HEK293 (cell line): Measurements from ENCODE around the gene MECP2.

ENCODE experiments used
- BCL11A ChIP-seq: fragments of 450-650 bp; formaldehyde crosslinking; IDR thresholded peaks from 2 replicates; pipeline ENCODE4 v1.5.1; 2016; ENCODE audit warnings: low read depth, missing biosample characterization, missing genetic modification characterization
- ZBTB8A ChIP-seq: fragments of 450-650 bp; formaldehyde crosslinking; IDR thresholded peaks from 2 replicates; pipeline ENCODE4 v1.5.1; 2016; ENCODE audit warnings: missing biosample characterization, missing genetic modification characterization
- ZFHX2 ChIP-seq: fragments of 450-650 bp; formaldehyde crosslinking; conservative IDR thresholded peaks from 2 replicates; pipeline ENCODE4 v1.5.1; 2016; ENCODE audit warnings: missing biosample characterization, missing genetic modification characterization
- ZNF148 ChIP-seq: fragments of 450-650 bp; formaldehyde crosslinking; IDR thresholded peaks from 2 replicates; pipeline ENCODE4 v1.5.0; 2017; ENCODE audit warnings: missing biosample characterization, missing genetic modification characterization, borderline replicate concordance
- ZNF24 ChIP-seq: fragments of 450-650 bp; formaldehyde crosslinking; IDR thresholded peaks from 2 replicates; pipeline ENCODE4 v1.5.1; 2016; ENCODE audit warnings: missing biosample characterization, missing genetic modification characterization
- ZNF391 ChIP-seq: fragments of 450-650 bp; formaldehyde crosslinking; IDR thresholded peaks from 2 replicates; pipeline ENCODE4 v1.5.1; 2016; ENCODE audit warnings: low read depth, missing biosample characterization, missing genetic modification characterization, borderline replicate concordance
- ZNF747 ChIP-seq: fragments of 450-650 bp; formaldehyde crosslinking; IDR thresholded peaks from 2 replicates; pipeline ENCODE4 v1.5.1; 2016; ENCODE audit warnings: missing biosample characterization, missing genetic modification characterization
- ZNF768 ChIP-seq: fragments of 450-650 bp; formaldehyde crosslinking; IDR thresholded peaks from 2 replicates; pipeline ENCODE4 v1.5.1; 2018; ENCODE audit warnings: missing biosample characterization, mild to moderate bottlenecking, missing genetic modification characterization
- TF ChIP-seq, protein P1 (sequence below): fragments of 450-650 bp; formaldehyde crosslinking; IDR thresholded peaks from 2 replicates; pipeline ENCODE4 v1.5.1; 2016; ENCODE audit warnings: missing biosample characterization, missing genetic modification characterization
- TF ChIP-seq, protein P2 (sequence below): fragments of 450-650 bp; formaldehyde crosslinking; IDR thresholded peaks from 2 replicates; pipeline ENCODE4 v1.5.1; 2016; ENCODE audit warnings: missing biosample characterization, missing genetic modification characterization

DNA sequence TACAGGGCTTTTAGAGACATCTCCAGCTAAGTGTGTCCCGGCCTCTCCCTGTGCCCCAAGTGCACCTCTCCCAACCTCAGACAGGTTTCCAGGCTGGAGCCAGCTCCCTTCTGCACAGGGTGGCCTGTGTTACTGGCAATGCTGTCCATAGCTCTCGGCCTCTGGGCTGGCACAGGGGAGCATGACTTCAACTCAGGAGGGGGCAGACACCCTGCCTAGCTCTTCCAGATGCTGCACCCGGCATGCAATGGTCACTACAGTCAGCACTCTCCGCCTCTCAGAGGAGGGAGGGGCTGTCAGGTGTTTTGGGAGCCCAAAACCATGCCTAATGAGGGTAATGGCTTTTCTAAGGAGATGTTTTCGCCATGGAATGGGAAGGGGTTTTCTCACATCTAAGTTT is 75.4 kb downstream of the MECP2 start:
- TF ChIP-seq, protein P1, sequence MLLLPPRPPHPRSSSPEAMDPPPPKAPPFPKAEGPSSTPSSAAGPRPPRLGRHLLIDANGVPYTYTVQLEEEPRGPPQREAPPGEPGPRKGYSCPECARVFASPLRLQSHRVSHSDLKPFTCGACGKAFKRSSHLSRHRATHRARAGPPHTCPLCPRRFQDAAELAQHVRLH: no peak
- TF ChIP-seq, protein P2, sequence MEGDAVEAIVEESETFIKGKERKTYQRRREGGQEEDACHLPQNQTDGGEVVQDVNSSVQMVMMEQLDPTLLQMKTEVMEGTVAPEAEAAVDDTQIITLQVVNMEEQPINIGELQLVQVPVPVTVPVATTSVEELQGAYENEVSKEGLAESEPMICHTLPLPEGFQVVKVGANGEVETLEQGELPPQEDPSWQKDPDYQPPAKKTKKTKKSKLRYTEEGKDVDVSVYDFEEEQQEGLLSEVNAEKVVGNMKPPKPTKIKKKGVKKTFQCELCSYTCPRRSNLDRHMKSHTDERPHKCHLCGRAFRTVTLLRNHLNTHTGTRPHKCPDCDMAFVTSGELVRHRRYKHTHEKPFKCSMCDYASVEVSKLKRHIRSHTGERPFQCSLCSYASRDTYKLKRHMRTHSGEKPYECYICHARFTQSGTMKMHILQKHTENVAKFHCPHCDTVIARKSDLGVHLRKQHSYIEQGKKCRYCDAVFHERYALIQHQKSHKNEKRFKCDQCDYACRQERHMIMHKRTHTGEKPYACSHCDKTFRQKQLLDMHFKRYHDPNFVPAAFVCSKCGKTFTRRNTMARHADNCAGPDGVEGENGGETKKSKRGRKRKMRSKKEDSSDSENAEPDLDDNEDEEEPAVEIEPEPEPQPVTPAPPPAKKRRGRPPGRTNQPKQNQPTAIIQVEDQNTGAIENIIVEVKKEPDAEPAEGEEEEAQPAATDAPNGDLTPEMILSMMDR (tag by site-specific recombination): no peak
- no peak for TF ChIP-seq ZNF768
- TF ChIP-seq ZNF148 (tag by site-specific recombination): no peak
- TF ChIP-seq ZNF747 (tag by site-specific recombination): no peak
- TF ChIP-seq ZBTB8A (tag by site-specific recombination): no peak
- no peak for TF ChIP-seq ZNF24 (tag by site-specific recombination)
- TF ChIP-seq ZNF391: no peak
- no peak for TF ChIP-seq BCL11A
- TF ChIP-seq ZFHX2 (tag by site-specific recombination): no peak
